B cell (primary cell): Measurements from ENCODE around the gene FAM107B. TPM values are rescaled to one million over a fixed set of nuclear protein-coding genes. Genes with fewer than 3 reads are reported as not detected.
"Not testable (repeated sequence)": the region's sequence is repeated elsewhere in the genome, so short reads cannot be mapped to it uniquely, and the experiment has no call there.

ENCODE experiments used
- ATAC-seq: fragments of 200-7000 bp; cut with Tn5 transposase; one replicate; pipeline ENCODE4 v1.10.0; 2021; ENCODE audit warnings: low read depth, mild to moderate bottlenecking, moderate number of reproducible peaks, moderate library complexity
- CTCF ChIA-PET: fragments of 350-600 bp; sonication (Branson Sonifier 250); formaldehyde crosslinking; loops from one replicate; lab custom pipeline; 2021; ENCODE audit warnings: antibody characterized with exemption, inconsistent platforms; lab: Charles Lee
- POLR2A ChIA-PET: fragments of 350-600 bp; sonication (Branson Sonifier 250); formaldehyde crosslinking; loops from one replicate; lab custom pipeline; 2021; ENCODE audit warnings: antibody characterized with exemption; lab: Charles Lee
- DNase-seq: peaks from one replicate; pipeline ENCODE4 v3.0.0; 2013
- H2AFZ ChIP-seq: 2 replicates; pipeline ENCODE4 v1.6.1; 2012; ENCODE audit warnings: mild to moderate bottlenecking, low read depth, low read length; ENCODE audit not compliant: insufficient read depth, poor library complexity, severe bottlenecking
- H3K27ac ChIP-seq, 2 donors: 1 replicate in 1 of 2; 2 replicates in 1 of 2; pipeline ENCODE4 v1.5.1; 2012 to 2013; ENCODE audit warnings: low read length in 2 of 2, mild to moderate bottlenecking in 2 of 2, moderate library complexity in 1 of 2
- H3K27me3 ChIP-seq, 4 experiments: fragments of 200-600 bp in 1 of 4; sonication (generic) in 1 of 4; replicated peaks in 1 of 4; 1 replicate in 2 of 4; 2 replicates in 2 of 4; pipeline versions ENCODE4 v1.6.1 to v1.7.0; 2013 to 2016; ENCODE audit warnings: low read length in 3 of 4, mild to moderate bottlenecking in 2 of 4, mixed read lengths in 1 of 4, moderate library complexity in 1 of 4; ENCODE audit not compliant: insufficient read depth in 4 of 4, control insufficient read depth in 3 of 4; ENCODE audit errors: control extremely low read depth in 1 of 4
- H3K36me3 ChIP-seq, 2 experiments: replicated peaks in 1 of 2; 1 replicate in 1 of 2; 2 replicates in 1 of 2; pipeline versions ENCODE4 v1.6.1 to v1.7.1; 2013; ENCODE audit warnings: low read length in 1 of 2; ENCODE audit not compliant: insufficient read depth in 2 of 2, control insufficient read depth in 1 of 2; ENCODE audit errors: control extremely low read depth in 1 of 2, extremely low read depth in 1 of 2
- H3K4me1 ChIP-seq, 2 donors: fragments of 200-600 bp in 1 of 2; sonication (generic) in 1 of 2; 1 replicate in 1 of 2; 2 replicates in 1 of 2; pipeline versions ENCODE4 v1.5.1 to v1.6.1; 2013 to 2017; ENCODE audit warnings: low read length in 2 of 2; ENCODE audit not compliant: control insufficient read depth in 2 of 2, insufficient read depth in 2 of 2
- H3K4me2 ChIP-seq: replicated peaks from 2 replicates; pipeline ENCODE3; 2012; ENCODE audit warnings: mild to moderate bottlenecking, low read depth, low read length; ENCODE audit not compliant: poor library complexity, severe bottlenecking
- H3K4me3 ChIP-seq, 5 experiments: fragments of 200-600 bp in 1 of 5; sonication (generic) in 1 of 5; 1 replicate in 3 of 5; 2 replicates in 2 of 5; pipeline versions ENCODE4 v1.5.1 to v1.7.0; 2011 to 2016; ENCODE audit warnings: low read length in 4 of 5, mild to moderate bottlenecking in 4 of 5, low read depth in 2 of 5, control low read depth in 1 of 5, moderate library complexity in 1 of 5; ENCODE audit not compliant: insufficient read depth in 1 of 5; ENCODE audit errors: control extremely low read depth in 1 of 5, extremely low read depth in 1 of 5
- H3K79me2 ChIP-seq: fragments of 200-600 bp; sonication (generic); one replicate; pipeline ENCODE4 v1.6.0; 2016; ENCODE audit warnings: low read length; ENCODE audit not compliant: control insufficient read depth, insufficient read depth
- H3K9ac ChIP-seq: fragments of 200-600 bp; sonication (generic); 2 replicates; pipeline ENCODE4 v1.6.1; 2017; ENCODE audit warnings: mild to moderate bottlenecking, low read length, moderate library complexity
- H3K9me3 ChIP-seq, 3 donors: one replicate each; pipeline versions ENCODE4 v1.6.1 to v1.7.1; 2013; ENCODE audit warnings: low read length in 2 of 3; ENCODE audit not compliant: control insufficient read depth in 2 of 3, insufficient read depth in 1 of 3; ENCODE audit errors: control extremely low read depth in 1 of 3
- H4K20me1 ChIP-seq: 2 replicates; pipeline ENCODE4 v1.6.0; 2012; ENCODE audit warnings: mild to moderate bottlenecking, low read length; ENCODE audit not compliant: insufficient read depth, control insufficient read depth, poor library complexity, severe bottlenecking
- H3K27ac Mint-ChIP-seq: one replicate; pipeline ENCODE4 v1.8.0; 2021; ENCODE audit warnings: mixed read lengths
- H3K27me3 Mint-ChIP-seq: one replicate; pipeline ENCODE4 v1.8.0; 2021; ENCODE audit warnings: mixed read lengths
- H3K4me1 Mint-ChIP-seq: one replicate; pipeline ENCODE4 v1.8.0; 2021; ENCODE audit warnings: mixed read lengths
- H3K4me3 Mint-ChIP-seq: one replicate; pipeline ENCODE4 v1.8.0; 2021; ENCODE audit warnings: mixed read lengths
- H3K9me3 Mint-ChIP-seq: one replicate; pipeline ENCODE4 v1.8.0; 2022; ENCODE audit warnings: mixed read lengths; ENCODE audit not compliant: insufficient read depth
- EZH2 ChIP-seq: IDR thresholded peaks from 2 replicates; pipeline ENCODE4 v1.6.1; 2012; ENCODE audit warnings: borderline replicate concordance, low read depth, mild to moderate bottlenecking, moderate library complexity, low read length; ENCODE audit not compliant: insufficient read depth, poor library complexity, severe bottlenecking
- WGBS: methylation state at CpG from one replicate; pipeline ENCODE4 v1.1.5; 2013; ENCODE audit warnings: missing lambda C conversion rate; ENCODE audit not compliant: insufficient coverage; 5-methylcytosine and 5-hydroxymethylcytosine counted together
- intact Hi-C: fragments of 100-400 bp; cut with micrococcal nuclease; formaldehyde crosslinking; loops from one replicate; pipeline ENCODE4 v1.10.0; 2022
- polyA plus RNA-seq: library from polyadenylated mRNA; depleted of rRNA; stranded (reverse); fragments of >200 nt; gene quantifications from 2 replicates; pipeline ENCODE4 v1.2.3, GENCODE V29; 2012
- total RNA-seq, 2 donors: library from RNA; stranded (reverse); fragments of 120-200 nt in 1 of 2; gene quantifications; 1 replicate in 1 of 2; 2 replicates in 1 of 2; pipeline versions ENCODE4 v1.2.3 to v1.2.4, GENCODE V29; 2013 to 2022
- TF ChIP-seq, protein P1 (sequence below): fragments of 200-600 bp; IDR thresholded peaks from one replicate; pipeline ENCODE4 v1.8.0; 2022; ENCODE audit warnings: antibody characterized with exemption, mild to moderate bottlenecking

FAM107B gene
- total and polyA plus RNA-seq, 2 donors (not counting 1 experiment from before 2014, with no cell fraction given) = 31.9 to 318 TPM

DNA sequence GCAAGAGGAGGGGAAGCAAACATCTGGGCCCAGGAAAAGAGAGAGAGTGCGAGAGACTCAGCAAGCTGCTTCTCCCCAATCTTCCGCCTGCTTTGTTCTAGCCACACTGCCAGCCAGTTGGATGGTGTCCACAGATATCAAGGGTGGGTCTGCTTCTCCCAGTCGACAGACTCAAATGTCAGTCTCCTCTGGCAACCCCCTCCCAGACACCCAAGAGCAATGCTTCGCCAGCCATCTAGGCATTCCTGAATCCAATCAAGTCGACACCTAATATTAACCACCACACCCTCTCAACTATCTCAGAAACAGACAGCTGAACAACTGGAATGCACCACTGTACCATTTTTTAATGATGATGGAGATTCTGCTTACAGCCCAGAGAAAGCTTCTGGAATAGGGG is 57.1 kb downstream of the FAM107B start:
- H3K4me1 Mint-ChIP-seq = peaks cover 3% of the 10 kb centered on the region
- H3K27me3 Mint-ChIP-seq = no peaks in the 10 kb centered on the region
- POLR2A ChIA-PET = no interaction called here
- Histone ChIP-seq H3K9me3 (no peaks in the 10 kb centered on the region), H3K4me2 (no peak overlapping the region), H3K4me1 (peaks cover 0 to 5% of the 10 kb centered on the region in 2 donors), H3K27me3 (no peaks in the 10 kb centered on the region), H4K20me1 (no peaks in the 10 kb centered on the region), H3K27ac (no peak overlapping the region), H3K9ac (no peak overlapping the region), H2AFZ (no peak overlapping the region), H3K36me3 (no peaks in the 10 kb centered on the region), H3K4me3 (no peak overlapping the region), H3K79me2 (no peaks in the 10 kb centered on the region)
- peak overlapping the region; percentile 20 for H3K27ac Mint-ChIP-seq
- no peak overlapping the region for H3K4me3 Mint-ChIP-seq
- ATAC-seq = no peak
- intact Hi-C loops = no loop called here
- no peak for TF ChIP-seq EZH2
- TF ChIP-seq, protein P1, sequence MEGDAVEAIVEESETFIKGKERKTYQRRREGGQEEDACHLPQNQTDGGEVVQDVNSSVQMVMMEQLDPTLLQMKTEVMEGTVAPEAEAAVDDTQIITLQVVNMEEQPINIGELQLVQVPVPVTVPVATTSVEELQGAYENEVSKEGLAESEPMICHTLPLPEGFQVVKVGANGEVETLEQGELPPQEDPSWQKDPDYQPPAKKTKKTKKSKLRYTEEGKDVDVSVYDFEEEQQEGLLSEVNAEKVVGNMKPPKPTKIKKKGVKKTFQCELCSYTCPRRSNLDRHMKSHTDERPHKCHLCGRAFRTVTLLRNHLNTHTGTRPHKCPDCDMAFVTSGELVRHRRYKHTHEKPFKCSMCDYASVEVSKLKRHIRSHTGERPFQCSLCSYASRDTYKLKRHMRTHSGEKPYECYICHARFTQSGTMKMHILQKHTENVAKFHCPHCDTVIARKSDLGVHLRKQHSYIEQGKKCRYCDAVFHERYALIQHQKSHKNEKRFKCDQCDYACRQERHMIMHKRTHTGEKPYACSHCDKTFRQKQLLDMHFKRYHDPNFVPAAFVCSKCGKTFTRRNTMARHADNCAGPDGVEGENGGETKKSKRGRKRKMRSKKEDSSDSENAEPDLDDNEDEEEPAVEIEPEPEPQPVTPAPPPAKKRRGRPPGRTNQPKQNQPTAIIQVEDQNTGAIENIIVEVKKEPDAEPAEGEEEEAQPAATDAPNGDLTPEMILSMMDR = no peak
- peaks cover 2% of the 10 kb centered on the region for H3K9me3 Mint-ChIP-seq
- DNase-seq = no peak
- CTCF ChIA-PET = no interaction called here
- 77% methylated on average over 3 of the region's 5 CpGs for WGBS

DNA sequence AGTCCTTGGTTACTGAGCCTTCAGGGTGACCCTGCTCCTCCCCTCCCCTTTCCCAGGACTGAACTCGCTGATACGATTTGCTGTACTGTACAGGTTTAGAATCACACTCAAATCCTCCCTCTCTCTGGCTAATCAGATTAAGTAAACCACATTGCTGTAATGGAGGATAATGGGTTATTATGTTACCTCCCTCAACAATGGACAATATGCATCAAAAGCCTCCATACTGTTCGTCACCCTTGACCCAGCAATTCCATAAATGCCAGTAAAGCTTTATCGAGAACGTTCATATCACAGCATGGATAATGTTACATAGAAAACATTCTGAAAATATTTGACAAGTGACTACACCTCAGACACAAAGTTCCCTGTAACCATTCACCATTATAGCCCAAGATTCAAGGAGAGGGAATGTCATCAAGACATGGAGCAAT is 61.7 kb downstream of the FAM107B start:
- Mint-ChIP-seq H3K9me3 (no peaks in the 10 kb centered on the region), H3K4me3 (no peak overlapping the region), H3K27me3 (no peaks in the 10 kb centered on the region), H3K27ac (no peak overlapping the region), H3K4me1 (no peaks in the 10 kb centered on the region)
- no peaks in the 10 kb centered on the region for H3K27me3 ChIP-seq
- no peak for TF ChIP-seq EZH2
- TF ChIP-seq, protein P1 = no peak
- H2AFZ ChIP-seq = no peak overlapping the region
- WGBS = 100% methylated on average over 3 of the region's 5 CpGs
- ChIA-PET CTCF (no interaction called here), POLR2A (no interaction called here)
- intact Hi-C loops = no loop called here
- no peak overlapping the region for H3K27ac ChIP-seq
- no peak overlapping the region for H3K4me3 ChIP-seq
- H4K20me1 ChIP-seq = no peaks in the 10 kb centered on the region
- H3K9ac ChIP-seq = no peak overlapping the region
- DNase-seq (no peak), ATAC-seq (no peak)
- no peak overlapping the region for H3K4me2 ChIP-seq
- H3K4me1 ChIP-seq = no peaks in the 10 kb centered on the region
- H3K79me2 ChIP-seq = no peaks in the 10 kb centered on the region
- H3K36me3 ChIP-seq = no peaks in the 10 kb centered on the region
- no peaks in the 10 kb centered on the region for H3K9me3 ChIP-seq

DNA sequence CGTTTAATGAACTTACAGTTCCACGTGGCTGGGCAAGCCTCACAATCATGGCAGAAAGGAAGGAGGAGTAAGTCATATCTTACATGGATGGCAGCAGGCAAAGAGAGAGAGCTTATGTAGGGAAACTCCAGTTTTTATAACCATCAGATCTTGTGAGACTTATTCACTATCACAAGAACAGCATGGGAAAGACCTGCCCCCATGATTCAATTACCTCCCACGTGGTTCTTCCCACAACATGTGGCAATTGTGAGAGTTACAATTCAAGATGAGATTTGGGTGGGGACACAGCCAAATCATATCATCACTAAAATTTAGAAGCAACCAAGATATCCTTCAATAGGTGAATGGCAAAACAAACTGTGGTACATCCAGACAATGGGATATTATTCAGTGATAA is 65.4 kb downstream of the FAM107B start:
- not testable (repeated sequence) for H3K27me3 Mint-ChIP-seq, ATAC-seq

More for the DNA sequence above, 65.4 kb downstream of the FAM107B start:
- H3K27ac Mint-ChIP-seq, H3K4me3 Mint-ChIP-seq, H3K27ac ChIP-seq, DNase-seq, H3K36me3 ChIP-seq, H2AFZ ChIP-seq, H3K27me3 ChIP-seq, H3K9ac ChIP-seq, H3K9me3 ChIP-seq, H3K9me3 Mint-ChIP-seq, H3K4me3 ChIP-seq, CTCF ChIA-PET, H4K20me1 ChIP-seq, H3K4me2 ChIP-seq, POLR2A ChIA-PET, H3K79me2 ChIP-seq: not testable (repeated sequence)
- peaks cover 13% of the 10 kb centered on the region for H3K4me1 Mint-ChIP-seq
- WGBS = 100% methylated on average over 2 of the region's 3 CpGs
- intact Hi-C loops = loop anchor here (5.0 kb wide), 1 partner anchor 43 kb away; no protein-coding TSS in a partner anchor
- peaks cover 11 to 14% of the 10 kb centered on the region in 2 donors for H3K4me1 ChIP-seq
